IMR-90 (cell line): ENCODE measurements around the gene PSMG1. TPM values are rescaled to one million over a fixed set of nuclear protein-coding genes. Genes with fewer than 3 reads are reported as not detected.

Experiments used
- ATAC-seq: fragments of 200-7000 bp; cut with Tn5 transposase; 2 replicates; pipeline ENCODE4 v1.9.1; 2020; ENCODE audit warnings: low read depth, mild to moderate bottlenecking, moderate library complexity
- BruUV-seq: library from RNA; stranded (reverse); fragments of 400-500 nt; replicated peaks from 2 replicates; lab custom pipeline; 2021; lab: Mats Ljungman, UMichigan
- CTCF ChIA-PET: fragments of 300-600 bp; formaldehyde crosslinking; extraction: SDS; loops from one replicate; lab custom pipeline; 2021; ENCODE audit warnings: antibody characterized with exemption; lab: Yijun Ruan, JAX
- POLR2A ChIA-PET: fragments of 300-600 bp; sonication (Branson Sonifier 250); formaldehyde crosslinking; loops from one replicate; lab custom pipeline; 2022; ENCODE audit warnings: antibody characterized with exemption; ENCODE audit not compliant: unreplicated experiment; lab: Charles Lee
- DNase-seq: peaks from one replicate; pipeline ENCODE4 v3.0.0; 2013
- H2AFZ ChIP-seq: replicated peaks from 2 replicates; pipeline ENCODE3; 2013; ENCODE audit warnings: low read length, mild to moderate bottlenecking; ENCODE audit not compliant: poor library complexity
- H2AK5ac ChIP-seq: 2 replicates; pipeline ENCODE4 v1.6.1; 2013; ENCODE audit warnings: low read depth, low read length, inconsistent platforms
- H2AK9ac ChIP-seq: replicated peaks from 2 replicates; pipeline ENCODE3; 2013; ENCODE audit warnings: mild to moderate bottlenecking, low read depth, low read length, moderate library complexity; ENCODE audit not compliant: poor library complexity
- H2BK120ac ChIP-seq: 2 replicates; pipeline ENCODE4 v1.6.1; 2013; ENCODE audit warnings: low read depth, low read length, inconsistent platforms
- H2BK15ac ChIP-seq: 3 replicates; pipeline ENCODE4 v1.6.1; 2013; ENCODE audit warnings: low read depth, low read length, inconsistent platforms
- H2BK20ac ChIP-seq: 2 replicates; pipeline ENCODE4 v1.6.1; 2013; ENCODE audit warnings: low read depth, mild to moderate bottlenecking, inconsistent platforms, low read length, moderate library complexity
- H2BK5ac ChIP-seq: 2 replicates; pipeline ENCODE4 v1.6.1; 2013; ENCODE audit warnings: mild to moderate bottlenecking, low read depth, low read length, inconsistent platforms; ENCODE audit not compliant: poor library complexity, severe bottlenecking
- H3K14ac ChIP-seq: replicated peaks from 2 replicates; pipeline ENCODE4 v1.6.1; 2013; ENCODE audit warnings: low read depth, low read length, inconsistent platforms
- H3K18ac ChIP-seq: 2 replicates; pipeline ENCODE4 v1.6.1; 2013; ENCODE audit warnings: low read depth, low read length, control low read depth
- H3K23ac ChIP-seq: 2 replicates; pipeline ENCODE4 v1.6.1; 2013; ENCODE audit warnings: low read depth, low read length, inconsistent platforms
- H3K27ac ChIP-seq: 2 replicates; pipeline ENCODE4 v1.5.1; 2013; ENCODE audit warnings: mild to moderate bottlenecking, control low read depth, low read length; ENCODE audit not compliant: insufficient read depth
- H3K27me3 ChIP-seq: 2 replicates; pipeline ENCODE4 v1.6.1; 2013; ENCODE audit warnings: low read length; ENCODE audit not compliant: control insufficient read depth, insufficient read depth
- H3K36me3 ChIP-seq: 2 replicates; pipeline ENCODE4 v1.6.1; 2013; ENCODE audit warnings: low read length, mixed read lengths; ENCODE audit not compliant: control insufficient read depth, insufficient read depth
- H3K4ac ChIP-seq: 2 replicates; pipeline ENCODE4 v1.6.1; 2013; ENCODE audit warnings: low read depth, low read length, inconsistent platforms
- H3K4me1 ChIP-seq: 2 replicates; pipeline ENCODE4 v1.6.1; 2013; ENCODE audit warnings: low read length, mixed read lengths; ENCODE audit not compliant: control insufficient read depth, insufficient read depth
- H3K4me2 ChIP-seq: 2 replicates; pipeline ENCODE4 v1.6.1; 2013; ENCODE audit warnings: low read depth, mild to moderate bottlenecking, control low read depth, low read length, moderate library complexity
- H3K4me3 ChIP-seq: 2 replicates; pipeline ENCODE4 v1.5.1; 2013; ENCODE audit warnings: low read depth, mild to moderate bottlenecking, control low read depth, low read length, moderate library complexity; ENCODE audit not compliant: insufficient read depth
- H3K56ac ChIP-seq: 2 replicates; pipeline ENCODE4 v1.6.1; 2013; ENCODE audit warnings: low read length, inconsistent platforms; ENCODE audit not compliant: insufficient read depth; ENCODE audit errors: extremely low read depth
- H3K79me1 ChIP-seq, 2 experiments: 2 replicates each; pipeline ENCODE4 v1.6.1; 2013; ENCODE audit warnings: low read length in 2 of 2, inconsistent platforms in 1 of 2, low read depth in 1 of 2
- H3K9ac ChIP-seq: 2 replicates; pipeline ENCODE4 v1.6.1; 2013; ENCODE audit warnings: low read depth, low read length, control low read depth
- H3K9me1 ChIP-seq: 2 replicates; pipeline ENCODE4 v1.6.1; 2013; ENCODE audit warnings: low read length, inconsistent platforms; ENCODE audit not compliant: insufficient read depth
- H3K9me3 ChIP-seq: 2 replicates; pipeline ENCODE4 v1.6.1; 2013; ENCODE audit warnings: low read length; ENCODE audit not compliant: control insufficient read depth, insufficient read depth
- H4K20me1 ChIP-seq: 2 replicates; pipeline ENCODE4 v1.6.1; 2013; ENCODE audit warnings: low read length, inconsistent platforms; ENCODE audit not compliant: insufficient read depth
- H4K5ac ChIP-seq: 2 replicates; pipeline ENCODE4 v1.6.1; 2013; ENCODE audit warnings: mild to moderate bottlenecking, low read depth, low read length, control low read depth
- H4K8ac ChIP-seq, 2 experiments: 2 replicates each; pipeline ENCODE4 v1.6.1; 2013; ENCODE audit warnings: low read depth in 2 of 2, low read length in 2 of 2, control low read depth in 1 of 2, inconsistent platforms in 1 of 2
- H4K91ac ChIP-seq: 2 replicates; pipeline ENCODE4 v1.6.1; 2013; ENCODE audit warnings: low read depth, low read length, inconsistent platforms; ENCODE audit not compliant: insufficient read depth
- BHLHE40 ChIP-seq: fragments of 150-350 bp; IDR thresholded peaks from 2 replicates; pipeline ENCODE4 v1.6.1; 2016; ENCODE audit warnings: mild to moderate bottlenecking, low read depth, low read length
- CEBPB ChIP-seq: IDR thresholded peaks from 2 replicates; pipeline ENCODE4 v1.6.1; 2012; ENCODE audit warnings: low read depth, low read length, improper control_type of control experiment
- CHD1 ChIP-seq: IDR thresholded peaks from 2 replicates; pipeline ENCODE4 v1.6.1; 2012; ENCODE audit warnings: low read depth, low read length, improper control_type of control experiment
- CTCF ChIP-seq: conservative IDR thresholded peaks from 2 replicates; pipeline ENCODE4 v1.5.1; 2012; ENCODE audit warnings: mild to moderate bottlenecking, low read depth, low read length, improper control_type of control experiment
- ELK1 ChIP-seq: fragments of 150-350 bp; IDR thresholded peaks from 2 replicates; pipeline ENCODE4 v1.6.1; 2016; ENCODE audit warnings: low read depth, mild to moderate bottlenecking, low read length, moderate library complexity, borderline replicate concordance
- FOS ChIP-seq: fragments of 150-350 bp; IDR thresholded peaks from 2 replicates; pipeline ENCODE4 v1.6.1; 2016; ENCODE audit warnings: low read depth, low read length
- MAFK ChIP-seq: IDR thresholded peaks from 2 replicates; pipeline ENCODE4 v1.6.1; 2012; ENCODE audit warnings: low read depth, low read length, improper control_type of control experiment
- MAZ ChIP-seq: IDR thresholded peaks from 2 replicates; pipeline ENCODE4 v1.6.1; 2012; ENCODE audit warnings: low read depth, mild to moderate bottlenecking, low read length, improper control_type of control experiment, moderate library complexity, borderline replicate concordance
- MXI1 ChIP-seq: IDR thresholded peaks from 2 replicates; pipeline ENCODE4 v1.6.1; 2012; ENCODE audit warnings: low read depth, mild to moderate bottlenecking, low read length, moderate library complexity, borderline replicate concordance
- NFE2L2 ChIP-seq: fragments of 150-350 bp; IDR thresholded peaks from 2 replicates; pipeline ENCODE4 v1.6.1; 2016; ENCODE audit warnings: low read depth, mild to moderate bottlenecking, low read length
- POLR2A ChIP-seq: IDR thresholded peaks from 2 replicates; pipeline ENCODE4 v1.6.1; 2012; ENCODE audit warnings: mild to moderate bottlenecking, low read depth, low read length
- RAD21 ChIP-seq: IDR thresholded peaks from 2 replicates; pipeline ENCODE4 v1.6.1; 2012; ENCODE audit warnings: low read length, improper control_type of control experiment
- RCOR1 ChIP-seq: IDR thresholded peaks from 2 replicates; pipeline ENCODE4 v1.6.1; 2012; ENCODE audit warnings: mild to moderate bottlenecking, low read length, improper control_type of control experiment; ENCODE audit not compliant: insufficient replicate concordance
- RFX5 ChIP-seq: IDR thresholded peaks from 2 replicates; pipeline ENCODE4 v1.8.0; 2012; ENCODE audit warnings: low read depth, mild to moderate bottlenecking, low read length, moderate library complexity
- SMC3 ChIP-seq: fragments of 150-350 bp; IDR thresholded peaks from 2 replicates; pipeline ENCODE4 v1.6.1; 2016; ENCODE audit warnings: low read depth, mild to moderate bottlenecking, antibody characterized with exemption, low read length, moderate library complexity
- WGBS, 2 experiments: methylation state at CpG; one replicate each; pipeline versions ENCODE4 v1.1.5 to v1.1.7; 2013; ENCODE audit warnings: missing lambda C conversion rate in 2 of 2; ENCODE audit not compliant: insufficient read length in 1 of 2; ENCODE audit errors: extremely low coverage in 2 of 2; 5-methylcytosine and 5-hydroxymethylcytosine counted together
- dilution Hi-C: fragments of 300-500 bp; cut with HindIII; formaldehyde crosslinking; loops from one replicate; pipeline ENCODE4 v1.14.3; 2018; ENCODE audit warnings: low sequenced_read_pairs; ENCODE audit not compliant: unreplicated experiment
- in situ Hi-C: fragments of 300-500 bp; cut with MboI; formaldehyde crosslinking; loops from 3 replicates; pipeline ENCODE4 v1.14.3; 2019; ENCODE audit warnings: low sequenced_read_pairs, inconsistent platforms, mixed read lengths
- intact Hi-C: fragments of 100-400 bp; cut with micrococcal nuclease; formaldehyde crosslinking; loops from 2 replicates; pipeline ENCODE4 v1.10.0; 2022
- polyA plus RNA-seq, 3 experiments: library from polyadenylated mRNA; depleted of rRNA; stranded (reverse); fragments of >200 nt; gene quantifications; 2 replicates each; pipeline ENCODE4 v1.2.3, GENCODE V29; 2012; ENCODE audit warnings: low replicate concordance in 1 of 3
- total RNA-seq: library from RNA; depleted of rRNA; stranded (reverse); fragments of >200 nt; gene quantifications from 2 replicates; pipeline ENCODE4 v1.2.3, GENCODE V29; 2012

PSMG1 gene
- total and polyA plus RNA-seq, 2 of the 4 experiments (the other 2 are of a cell fraction): 37.8 to 45.4 TPM

GRCh38 chr21:39173716-39174680 lies 9.3 kb downstream of the PSMG1 start:
- ChIA-PET CTCF (interaction anchor here (0.6 kb wide), 1 partner anchor 37 kb away, joined by 4 read pairs; no protein-coding TSS in a partner anchor), POLR2A (interaction anchor here (0.5 kb wide), 1 partner anchor 11 kb away, joined by 8 read pairs; no protein-coding TSS in a partner anchor)
- Histone ChIP-seq H2BK120ac (no peak overlapping the region), H3K4me1 (peaks cover 2% of the 10 kb centered on the region; the same call in 1 of the 2 replicates), H4K91ac (no peak overlapping the region), H3K27ac (no peak overlapping the region), H2BK15ac (no peak overlapping the region), H3K9me1 (peaks cover 9% of the 10 kb centered on the region; the same call in 1 of the 2 replicates), H4K20me1 (peaks cover 6% of the 10 kb centered on the region; the same call in 1 of the 2 replicates), H4K5ac (no peak overlapping the region), H2BK5ac (no peak overlapping the region), H3K9me3 (no peaks in the 10 kb centered on the region), H3K9ac (no peak overlapping the region), H3K4ac (no peak overlapping the region), H2AK5ac (no peak overlapping the region), H3K18ac (no peak overlapping the region), H3K56ac (no peak overlapping the region), H3K4me3 (no peak overlapping the region), H2AK9ac (no peak overlapping the region), H4K8ac (no peak overlapping the region), H2AFZ (no peak overlapping the region), H3K27me3 (no peaks in the 10 kb centered on the region), H3K23ac (no peak overlapping the region), H3K14ac (no peak overlapping the region), H3K36me3 (peaks cover 26% of the 10 kb centered on the region), H3K79me1 (peaks cover 7 to 21% of the 10 kb centered on the region in 2 experiments; a peak in 2 of 4 replicates), H2BK20ac (no peak overlapping the region), H3K4me2 (no peak overlapping the region)
- in situ Hi-C loops: loop anchor here (10.0 to 25.0 kb wide), 2 partner anchors 669 to 787 kb away; no protein-coding TSS in a partner anchor
- intact Hi-C loops: no loop called here
- no peak for DNase-seq
- dilution Hi-C loops: no loop called here
- 100% methylated on average over 1 of the region's 3 CpGs; no CpG with 5 or more reads in 1 of the 2 experiments for WGBS, 2 experiments
- no peak for ATAC-seq
- BruUV-seq: no TSS peak
- TF ChIP-seq CTCF (no peak), MAFK (no peak), BHLHE40 (no peak), ELK1 (no peak), CEBPB (no peak), RAD21 (no peak), POLR2A (no peak), SMC3 (no peak), NFE2L2 (no peak), FOS (no peak), RCOR1 (no peak), MXI1 (no peak), MAZ (no peak), CHD1 (no peak), RFX5 (no peak)
